ENCODE results near the gene NFIX. TPM values are rescaled to one million over a fixed set of nuclear protein-coding genes. Genes with fewer than 3 reads are reported as not detected.
A peak's percentile ranks its signal among the peaks of the same experiment; 100 is the strongest.

NFIX gene
- total RNA-seq, 4 donors from 2014 or later: 56.0 to 154 (median 79.4) TPM

GRCh38 chr19:13010992-13011652, 15.8 kb downstream of the NFIX start:
- intact Hi-C loops (cut with DNase I): no loop called here
- TF ChIP-seq EP300 (IDR thresholded peaks at IDR 0.05): no peak
- no peak for TF ChIP-seq POLR2AphosphoS5 (IDR thresholded peaks at IDR 0.05)
- no peak for TF ChIP-seq POLR2A (IDR thresholded peaks at IDR 0.05; ENCODE audit: low read depth)
- no peak for TF ChIP-seq CTCF (IDR thresholded peaks at IDR 0.05)
- no peaks in the 10 kb centered on the region for H3K9me3 ChIP-seq
- peaks cover 0 to 3% (median 0%) of the 10 kb centered on the region in 4 donors for H3K27me3 ChIP-seq
- no peak overlapping the region for H3K4me3 ChIP-seq
- peaks cover 93 to 100% (median 100%) of the 10 kb centered on the region in 4 donors for H3K4me1 ChIP-seq
- no peak for DNase-seq (ENCODE audit: extremely low spot score)
- peak overlapping the region; percentile 88 to 97 (median 94) for H3K27ac ChIP-seq (replicated peaks in 1 of 4)
- 61% methylated on average over 29 of the region's 39 CpGs for WGBS
- peaks cover 0 to 4% (median 0%) of the 10 kb centered on the region in 4 donors for H3K36me3 ChIP-seq

GRCh38 chr19:13011653-13012389, 16.5 kb downstream of the NFIX start:
- H3K4me1 ChIP-seq: peaks cover 89 to 100% (median 100%) of the 10 kb centered on the region in 4 donors
- WGBS: 77% methylated on average over 38 of the region's 54 CpGs
- intact Hi-C loops (cut with DNase I): no loop called here
- peak overlapping the region; percentile 88 to 97 (median 94) for H3K27ac ChIP-seq (replicated peaks in 1 of 4)
- H3K27me3 ChIP-seq: peaks cover 0 to 3% (median 0%) of the 10 kb centered on the region in 4 donors
- TF ChIP-seq POLR2AphosphoS5 (IDR thresholded peaks at IDR 0.05): no peak
- no peak for TF ChIP-seq POLR2A (IDR thresholded peaks at IDR 0.05; ENCODE audit: low read depth)
- no peak for TF ChIP-seq CTCF (IDR thresholded peaks at IDR 0.05)
- TF ChIP-seq EP300 (IDR thresholded peaks at IDR 0.05): no peak
- no peaks in the 10 kb centered on the region for H3K9me3 ChIP-seq
- no peak for DNase-seq (ENCODE audit: extremely low spot score)
- H3K36me3 ChIP-seq: peaks cover 0 to 4% (median 0%) of the 10 kb centered on the region in 4 donors
- H3K4me3 ChIP-seq: peak overlapping the region; percentile 42 to 55 (median 44)

DNA sequence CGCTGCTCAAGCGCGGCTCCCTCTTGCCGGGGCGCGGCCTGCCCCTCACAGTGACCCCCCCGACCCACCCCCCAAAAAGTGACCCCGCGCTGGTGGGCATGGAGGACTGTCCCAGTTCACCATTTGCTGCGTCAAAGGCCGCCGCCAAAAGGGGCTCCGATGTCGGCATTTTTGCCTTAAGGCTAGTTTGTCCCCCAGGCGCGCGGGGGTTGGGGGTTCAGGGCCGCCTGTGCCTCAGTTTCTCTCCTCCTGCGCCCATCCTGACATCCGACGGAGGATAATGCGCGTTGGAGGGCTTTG, 17.1 kb downstream of the NFIX start:
- intact Hi-C loops (cut with DNase I): no loop called here
- Histone ChIP-seq H3K27me3 (peaks cover 0 to 3% (median 0%) of the 10 kb centered on the region in 4 donors), H3K4me3 (peak overlapping the region; percentile 42 to 55 (median 44)), H3K27ac (replicated peaks in 1 of 4) (peak overlapping the region; percentile 88 to 97 (median 94)), H3K36me3 (peaks cover 0 to 4% (median 0%) of the 10 kb centered on the region in 4 donors), H3K9me3 (no peaks in the 10 kb centered on the region), H3K4me1 (peaks cover 89 to 100% (median 100%) of the 10 kb centered on the region in 4 donors)
- WGBS: 90% methylated on average over 2 of the region's 23 CpGs
- TF ChIP-seq POLR2AphosphoS5 (IDR thresholded peaks at IDR 0.05) (no peak), EP300 (IDR thresholded peaks at IDR 0.05) (no peak), POLR2A (IDR thresholded peaks at IDR 0.05; ENCODE audit: low read depth) (no peak), CTCF (IDR thresholded peaks at IDR 0.05) (no peak)
- no peak for DNase-seq (ENCODE audit: extremely low spot score)

DNA sequence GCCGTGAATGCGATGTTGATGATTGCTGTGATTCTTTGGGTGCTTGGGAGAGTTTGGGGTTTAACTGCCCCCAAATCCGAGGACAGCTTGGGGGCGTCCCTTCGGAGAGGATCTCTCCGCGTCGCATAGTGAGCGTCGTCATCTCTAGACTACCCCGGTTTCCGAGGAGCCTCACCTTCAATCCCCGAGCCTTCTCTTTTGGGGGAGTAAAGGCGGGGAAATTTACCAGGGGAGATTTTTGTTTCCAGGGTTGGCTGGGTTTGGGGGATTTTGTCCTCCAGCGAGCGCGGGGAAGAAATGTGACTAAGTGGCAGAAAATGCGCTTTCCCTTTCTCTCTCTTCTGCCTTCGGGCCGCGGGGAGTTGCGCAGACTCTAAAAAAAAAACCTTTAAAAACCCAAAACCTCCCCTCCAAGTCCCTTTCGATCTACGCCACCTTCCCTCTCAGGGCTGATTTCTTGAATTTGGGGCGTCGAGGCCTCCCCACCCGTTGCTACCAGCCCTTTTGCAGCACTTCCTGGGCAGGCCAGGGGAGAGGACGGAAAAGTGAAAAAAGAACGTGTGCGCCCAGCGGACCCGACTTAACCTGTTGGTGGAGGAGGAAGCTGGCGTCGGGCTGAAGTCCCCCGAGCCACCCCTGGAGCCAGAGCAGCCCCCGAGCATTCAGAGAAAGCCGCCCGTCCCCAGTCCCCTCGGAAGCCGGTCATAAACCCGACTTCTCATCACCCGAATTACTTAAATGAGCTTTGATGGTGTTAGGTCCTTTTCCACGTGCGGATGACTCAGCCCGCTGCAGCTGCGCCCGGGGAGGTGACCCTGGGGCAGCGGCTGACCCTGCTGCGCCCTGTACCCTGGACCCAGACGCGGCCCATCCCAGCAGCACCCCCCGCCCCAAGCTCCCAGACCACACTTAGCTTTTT, 17.7 kb downstream of the NFIX start:
- peaks cover 0 to 3% (median 0%) of the 10 kb centered on the region in 4 donors for H3K27me3 ChIP-seq
- DNase-seq (ENCODE audit: extremely low spot score): no peak
- H3K9me3 ChIP-seq: no peaks in the 10 kb centered on the region
- peak overlapping the region; percentile 42 to 55 (median 44) for H3K4me3 ChIP-seq
- 59% methylated on average over 51 of the region's 52 CpGs for WGBS
- H3K4me1 ChIP-seq: peaks cover 89 to 100% (median 100%) of the 10 kb centered on the region in 4 donors
- H3K36me3 ChIP-seq: peaks cover 0 to 4% (median 0%) of the 10 kb centered on the region in 4 donors
- peak; percentile 36 to 41 for TF ChIP-seq POLR2AphosphoS5 (IDR thresholded peaks at IDR 0.05)
- no peak for TF ChIP-seq CTCF (IDR thresholded peaks at IDR 0.05)
- peak; percentile 19 for TF ChIP-seq POLR2A (IDR thresholded peaks at IDR 0.05; ENCODE audit: low read depth)
- TF ChIP-seq EP300 (IDR thresholded peaks at IDR 0.05): no peak
- peak overlapping the region; percentile 88 to 97 (median 94) for H3K27ac ChIP-seq (replicated peaks in 1 of 4)
- intact Hi-C loops (cut with DNase I): no loop called here
